D721Med (cell line): Measurements from ENCODE around the gene TFEB.

Experiments used
- DNase-seq: peaks from one replicate; pipeline ENCODE4 v3.0.0; 2011; ENCODE audit warnings: low spot score; ENCODE audit not compliant: insufficient read length
- FAIRE-seq: peaks from 2 replicates; lab custom pipeline; 2011; peaks lifted over from hg19 to GRCh38; lab: Jason Lieb, UNC
- TF ChIP-seq, protein P1 (sequence below): IDR thresholded peaks from 2 replicates; pipeline ENCODE4 v1.5.1; 2012; ENCODE audit warnings: mild to moderate bottlenecking, control low read depth; ENCODE audit not compliant: insufficient read depth; ENCODE audit errors: missing control alignments

The TFEB gene

DNA sequence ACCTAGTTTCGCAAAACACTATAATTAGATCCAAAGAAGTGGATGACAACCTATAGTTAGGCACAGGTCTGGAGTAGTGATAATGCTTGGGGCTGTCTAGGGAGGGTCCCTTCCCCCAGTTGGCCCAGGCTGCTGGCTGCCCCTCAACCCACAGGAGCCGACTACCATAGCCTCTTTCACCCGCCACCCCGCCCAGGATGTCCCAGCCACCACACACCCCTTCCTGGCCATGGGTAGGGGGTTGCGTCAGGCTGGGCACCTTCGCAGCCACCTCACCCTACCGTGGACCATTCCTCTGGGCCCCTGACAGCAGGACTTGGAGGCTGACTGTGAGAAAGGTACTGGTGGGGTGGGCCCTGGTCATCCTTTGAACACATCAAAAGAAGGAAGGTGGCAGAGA, 8.5 kb downstream of the TFEB start:
- TF ChIP-seq, protein P1, sequence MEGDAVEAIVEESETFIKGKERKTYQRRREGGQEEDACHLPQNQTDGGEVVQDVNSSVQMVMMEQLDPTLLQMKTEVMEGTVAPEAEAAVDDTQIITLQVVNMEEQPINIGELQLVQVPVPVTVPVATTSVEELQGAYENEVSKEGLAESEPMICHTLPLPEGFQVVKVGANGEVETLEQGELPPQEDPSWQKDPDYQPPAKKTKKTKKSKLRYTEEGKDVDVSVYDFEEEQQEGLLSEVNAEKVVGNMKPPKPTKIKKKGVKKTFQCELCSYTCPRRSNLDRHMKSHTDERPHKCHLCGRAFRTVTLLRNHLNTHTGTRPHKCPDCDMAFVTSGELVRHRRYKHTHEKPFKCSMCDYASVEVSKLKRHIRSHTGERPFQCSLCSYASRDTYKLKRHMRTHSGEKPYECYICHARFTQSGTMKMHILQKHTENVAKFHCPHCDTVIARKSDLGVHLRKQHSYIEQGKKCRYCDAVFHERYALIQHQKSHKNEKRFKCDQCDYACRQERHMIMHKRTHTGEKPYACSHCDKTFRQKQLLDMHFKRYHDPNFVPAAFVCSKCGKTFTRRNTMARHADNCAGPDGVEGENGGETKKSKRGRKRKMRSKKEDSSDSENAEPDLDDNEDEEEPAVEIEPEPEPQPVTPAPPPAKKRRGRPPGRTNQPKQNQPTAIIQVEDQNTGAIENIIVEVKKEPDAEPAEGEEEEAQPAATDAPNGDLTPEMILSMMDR: no peak
- FAIRE-seq (no peak), DNase-seq (no peak)

DNA sequence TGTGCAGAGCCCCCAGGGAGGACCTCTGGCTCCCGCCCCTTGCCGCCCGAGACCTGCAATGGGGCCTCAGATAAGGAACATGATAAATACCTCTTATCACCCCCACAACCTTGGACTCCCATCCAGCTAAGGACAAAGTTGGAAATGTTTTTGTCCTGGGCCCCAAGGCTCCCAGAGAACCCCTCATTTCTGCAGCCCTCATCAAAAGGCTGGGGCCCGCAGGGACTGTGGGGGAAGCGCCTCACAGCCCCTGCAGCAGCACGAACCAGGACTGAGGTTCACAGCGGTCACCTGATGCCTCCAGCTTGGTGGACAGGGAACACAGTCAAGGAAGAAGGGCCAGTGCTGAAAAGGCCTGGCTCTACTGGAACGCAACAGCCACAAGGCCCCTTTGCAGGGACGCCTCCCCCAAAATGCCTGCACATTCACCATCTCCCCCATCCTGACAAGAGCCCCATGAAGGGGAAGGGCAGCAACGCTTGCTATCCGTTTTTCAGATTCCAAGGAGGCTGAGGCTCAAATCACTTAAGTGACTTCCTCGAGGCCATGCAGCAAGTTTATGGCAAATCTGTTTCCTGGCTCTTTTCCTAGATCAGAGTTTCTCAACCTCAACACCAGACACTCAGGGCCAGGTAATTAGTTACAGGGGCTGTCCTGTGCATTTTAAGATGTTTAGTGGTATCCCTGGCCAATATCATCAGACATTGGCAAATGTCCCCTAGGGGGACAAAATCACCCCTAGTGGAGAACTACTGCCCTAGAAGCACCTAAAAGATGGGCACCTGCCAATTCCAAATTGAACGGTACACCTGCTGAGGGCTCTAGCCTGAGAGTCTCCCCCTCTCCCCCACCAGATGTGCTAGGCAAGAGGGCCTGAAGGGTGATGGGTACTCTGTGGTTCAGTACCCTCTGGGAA, 10.6 kb downstream of the TFEB start:
- DNase-seq: no peak
- TF ChIP-seq, protein P1: no peak
- FAIRE-seq: no peak

DNA sequence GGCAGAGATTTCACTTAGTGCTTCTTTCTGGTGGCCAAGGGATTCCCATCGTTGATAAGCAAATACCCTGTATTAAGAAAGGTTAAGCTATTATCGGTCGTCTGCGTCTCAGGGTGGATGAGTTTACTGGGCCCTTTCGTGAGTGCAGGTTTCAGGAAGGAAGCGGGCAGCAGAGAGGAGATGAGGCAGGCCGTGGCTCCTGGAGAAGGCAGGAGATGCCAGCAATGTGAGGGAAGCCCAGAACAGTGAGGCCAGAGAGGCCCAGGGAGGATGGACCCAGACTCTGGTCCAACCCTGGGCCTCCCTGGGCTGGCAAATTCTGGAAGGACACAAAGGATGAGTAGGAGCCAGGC, 11.2 kb downstream of the TFEB start:
- no peak for DNase-seq
- no peak for FAIRE-seq
- TF ChIP-seq, protein P1: no peak

DNA sequence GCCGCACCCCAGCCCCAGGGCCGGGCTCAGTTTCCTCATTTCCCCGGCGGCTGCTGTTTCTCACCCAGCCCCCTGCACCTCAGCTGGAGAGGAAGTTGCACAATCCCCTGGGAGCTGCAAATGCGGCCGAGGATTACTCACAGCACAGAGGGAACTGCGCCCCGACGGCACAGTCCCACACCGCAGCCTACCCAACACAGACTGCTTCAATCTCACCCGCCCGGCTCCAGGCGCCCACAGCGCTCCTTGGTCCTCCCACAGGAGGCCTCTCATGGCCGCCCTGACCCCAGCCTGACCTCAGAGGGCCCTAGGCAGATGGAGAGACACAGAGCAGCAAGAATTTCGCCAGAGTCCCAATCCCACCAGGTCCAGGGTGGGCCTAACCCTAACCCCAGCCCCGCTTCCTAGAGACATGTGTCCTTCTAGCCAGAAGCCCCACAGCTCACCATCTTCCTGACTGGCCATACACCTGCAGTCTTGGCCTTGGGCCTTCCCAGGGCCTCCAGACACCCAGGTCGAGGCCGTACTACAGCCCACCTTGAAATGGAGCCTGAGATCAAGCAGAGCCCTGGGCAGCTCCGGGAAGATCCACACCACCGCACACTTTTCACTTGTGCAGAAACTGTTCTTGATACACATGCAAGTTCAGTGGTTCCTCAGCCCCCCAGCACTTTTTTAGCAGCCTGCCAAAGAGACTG, 11.7 kb downstream of the TFEB start:
- FAIRE-seq: no peak
- peak; percentile 84 for DNase-seq
- TF ChIP-seq, protein P1: no peak

DNA sequence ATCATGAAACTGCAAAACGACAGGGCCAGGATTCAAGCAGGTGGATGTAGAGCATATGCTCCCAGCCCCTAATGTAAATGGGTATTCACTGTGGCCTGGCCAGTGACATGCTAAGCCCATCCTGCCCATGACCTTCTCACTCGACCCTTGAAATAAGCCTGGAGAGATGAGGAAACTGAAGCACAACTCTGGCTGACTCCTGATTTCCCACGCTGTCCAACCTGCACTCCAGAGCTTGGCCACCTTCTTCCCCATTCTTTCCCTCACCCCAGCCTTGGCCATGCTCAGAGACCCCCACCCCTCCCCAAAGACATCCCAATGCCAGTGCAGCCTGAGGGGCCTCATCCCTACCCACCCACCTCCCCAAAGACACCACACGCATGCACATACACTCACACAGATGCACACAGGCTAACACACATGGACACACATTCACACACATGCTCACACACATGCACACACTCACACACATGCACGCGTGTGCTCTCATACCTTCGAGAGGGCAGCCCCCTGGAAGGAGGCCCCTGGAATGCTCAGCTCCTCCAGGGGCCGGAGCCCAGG, 12.4 kb downstream of the TFEB start:
- TF ChIP-seq, protein P1: no peak
- FAIRE-seq (no peak), DNase-seq (no peak)

DNA sequence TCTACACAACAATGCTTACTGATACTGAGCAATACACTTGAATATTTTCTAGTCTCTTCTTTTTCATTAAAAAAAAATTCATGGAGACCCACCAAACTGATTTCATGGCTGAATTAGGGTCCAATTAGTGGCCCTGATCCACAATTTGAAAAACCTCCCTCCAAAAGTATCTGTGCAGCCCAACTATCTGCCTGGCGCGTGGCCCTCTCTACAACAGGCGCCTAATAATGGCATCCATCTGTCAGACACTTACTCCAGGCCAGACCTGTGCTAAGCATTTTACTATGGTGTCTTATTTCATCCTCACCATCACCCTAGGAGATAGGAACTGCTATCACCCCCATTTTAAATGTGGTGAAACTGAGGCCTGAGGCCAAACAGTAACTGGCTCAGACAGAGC, 14.0 kb downstream of the TFEB start:
- TF ChIP-seq, protein P1: no peak
- FAIRE-seq: no peak
- DNase-seq: no peak
